ENCODE results near the gene SH3D21. TPM values are rescaled to one million over a fixed set of nuclear protein-coding genes. Genes with fewer than 3 reads are reported as not detected.

Gene SH3D21
- total RNA-seq, 4 donors from 2014 or later, result 6.0 to 26.6 (median 16.0) TPM

DNA sequence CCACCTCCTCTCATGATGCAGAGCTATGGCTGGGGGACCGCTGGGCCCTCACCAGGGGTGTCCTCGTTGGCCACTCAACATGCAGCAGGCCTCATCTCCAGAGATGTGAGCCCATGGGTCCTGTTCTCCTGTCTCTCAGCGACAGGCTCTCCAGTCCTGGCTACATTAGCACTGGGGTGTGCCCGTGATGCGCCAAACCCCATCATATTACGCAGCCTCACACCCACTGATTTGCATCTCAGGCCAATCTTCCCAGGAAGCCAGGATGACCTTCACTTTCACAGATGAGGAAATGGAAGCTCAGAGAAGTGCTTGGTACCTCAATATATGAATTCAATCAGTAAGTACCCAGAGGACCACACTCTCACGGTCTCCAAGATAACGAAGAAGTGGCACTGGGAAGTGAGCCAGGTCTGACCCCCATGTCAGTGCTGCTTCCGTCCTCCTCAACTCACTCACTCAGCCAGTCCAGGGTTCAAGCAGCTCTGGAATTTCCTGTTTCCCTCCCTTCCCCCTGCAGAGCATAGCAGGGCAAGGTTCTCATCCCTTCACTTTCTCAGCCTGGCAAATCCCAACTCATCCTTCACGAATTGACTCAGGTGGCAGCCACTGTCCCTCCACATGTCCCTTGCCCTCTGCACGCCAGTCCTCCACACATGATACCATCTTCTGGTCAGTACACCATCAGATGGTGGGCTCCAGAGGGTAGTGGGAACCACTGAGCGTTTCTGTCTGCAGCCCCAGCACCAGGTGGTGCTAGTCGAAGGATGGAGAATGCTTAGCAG is 46.1 kb downstream of the SH3D21 start:
- H3K27me3 ChIP-seq, result no peaks in the 10 kb centered on the region
- peaks cover 54% of the 10 kb centered on the region for H3K36me3 ChIP-seq
- H3K9me3 ChIP-seq, result no peaks in the 10 kb centered on the region
- peak overlapping the region; percentile 87 for H3K27ac ChIP-seq
- no peak for DNase-seq (ENCODE audit: low spot score in 2 of 2)
- WGBS, result 80% methylated on average over 13 of the region's 13 CpGs
- TF ChIP-seq EP300 (IDR thresholded peaks at IDR 0.05), result no peak
- no peak for TF ChIP-seq POLR2A (IDR thresholded peaks at IDR 0.05)
- TF ChIP-seq, protein P1, sequence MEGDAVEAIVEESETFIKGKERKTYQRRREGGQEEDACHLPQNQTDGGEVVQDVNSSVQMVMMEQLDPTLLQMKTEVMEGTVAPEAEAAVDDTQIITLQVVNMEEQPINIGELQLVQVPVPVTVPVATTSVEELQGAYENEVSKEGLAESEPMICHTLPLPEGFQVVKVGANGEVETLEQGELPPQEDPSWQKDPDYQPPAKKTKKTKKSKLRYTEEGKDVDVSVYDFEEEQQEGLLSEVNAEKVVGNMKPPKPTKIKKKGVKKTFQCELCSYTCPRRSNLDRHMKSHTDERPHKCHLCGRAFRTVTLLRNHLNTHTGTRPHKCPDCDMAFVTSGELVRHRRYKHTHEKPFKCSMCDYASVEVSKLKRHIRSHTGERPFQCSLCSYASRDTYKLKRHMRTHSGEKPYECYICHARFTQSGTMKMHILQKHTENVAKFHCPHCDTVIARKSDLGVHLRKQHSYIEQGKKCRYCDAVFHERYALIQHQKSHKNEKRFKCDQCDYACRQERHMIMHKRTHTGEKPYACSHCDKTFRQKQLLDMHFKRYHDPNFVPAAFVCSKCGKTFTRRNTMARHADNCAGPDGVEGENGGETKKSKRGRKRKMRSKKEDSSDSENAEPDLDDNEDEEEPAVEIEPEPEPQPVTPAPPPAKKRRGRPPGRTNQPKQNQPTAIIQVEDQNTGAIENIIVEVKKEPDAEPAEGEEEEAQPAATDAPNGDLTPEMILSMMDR (IDR thresholded peaks at IDR 0.05), result no peak
- no peak for TF ChIP-seq POLR2AphosphoS5 (IDR thresholded peaks at IDR 0.05)
- no peak overlapping the region for H3K4me3 ChIP-seq
- peaks cover 38% of the 10 kb centered on the region for H3K4me1 ChIP-seq

DNA sequence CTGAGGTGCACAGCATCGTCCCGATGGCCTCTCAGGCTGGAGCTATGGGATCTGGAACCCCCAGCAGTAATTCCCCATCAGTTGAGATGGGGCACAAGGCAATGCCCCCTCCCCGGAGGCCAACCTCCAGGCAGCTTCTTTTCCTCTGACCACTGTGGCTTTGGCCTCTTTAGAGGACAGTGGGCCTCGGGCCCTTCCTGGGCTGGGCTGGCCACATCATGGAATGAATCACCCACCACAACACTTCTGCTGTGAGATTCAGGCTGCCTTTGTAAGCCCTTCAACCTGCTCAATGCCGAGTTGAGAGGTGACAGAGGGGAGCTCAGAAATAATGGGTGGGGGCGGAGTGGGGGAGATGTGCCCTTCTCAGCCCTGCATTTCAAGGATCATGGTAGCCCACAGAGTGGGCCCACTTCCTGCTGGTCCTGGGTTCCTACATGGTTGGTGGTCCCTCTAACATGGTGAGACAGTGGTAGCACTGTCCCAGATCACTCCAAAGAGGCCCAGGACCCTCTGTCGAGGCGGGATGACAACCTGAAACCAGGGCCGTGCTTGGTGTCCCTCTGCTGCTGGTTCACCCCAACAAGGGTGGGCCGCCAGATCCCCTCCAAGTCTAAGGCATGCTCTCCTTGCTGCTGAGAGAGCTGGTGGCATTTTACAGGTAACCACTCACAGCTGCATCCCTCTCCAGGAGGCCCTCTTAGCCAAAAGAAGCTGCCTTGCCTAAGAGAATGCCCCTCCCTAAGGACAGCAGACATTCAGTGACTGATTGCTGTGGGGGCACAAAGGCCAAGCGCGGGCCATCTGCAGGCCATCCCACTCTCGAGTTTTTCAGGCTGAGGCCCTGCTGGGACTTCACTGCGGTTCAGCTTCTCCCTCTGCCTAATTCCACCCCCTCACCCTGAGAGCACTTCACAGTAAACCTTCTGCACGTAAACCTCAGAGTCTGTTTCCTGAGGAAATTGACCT is 47.0 kb downstream of the SH3D21 start:
- peaks cover 38% of the 10 kb centered on the region for H3K4me1 ChIP-seq
- DNase-seq (ENCODE audit: low spot score in 2 of 2), result no peak
- 83% methylated on average over 14 of the region's 15 CpGs for WGBS
- no peak overlapping the region for H3K4me3 ChIP-seq
- no peaks in the 10 kb centered on the region for H3K27me3 ChIP-seq
- H3K27ac ChIP-seq, result no peak overlapping the region
- H3K36me3 ChIP-seq, result peaks cover 54% of the 10 kb centered on the region
- no peaks in the 10 kb centered on the region for H3K9me3 ChIP-seq
- TF ChIP-seq EP300 (IDR thresholded peaks at IDR 0.05), result no peak
- TF ChIP-seq, protein P1 (IDR thresholded peaks at IDR 0.05), result no peak
- TF ChIP-seq POLR2A (IDR thresholded peaks at IDR 0.05), result no peak
- TF ChIP-seq POLR2AphosphoS5 (IDR thresholded peaks at IDR 0.05), result no peak

DNA sequence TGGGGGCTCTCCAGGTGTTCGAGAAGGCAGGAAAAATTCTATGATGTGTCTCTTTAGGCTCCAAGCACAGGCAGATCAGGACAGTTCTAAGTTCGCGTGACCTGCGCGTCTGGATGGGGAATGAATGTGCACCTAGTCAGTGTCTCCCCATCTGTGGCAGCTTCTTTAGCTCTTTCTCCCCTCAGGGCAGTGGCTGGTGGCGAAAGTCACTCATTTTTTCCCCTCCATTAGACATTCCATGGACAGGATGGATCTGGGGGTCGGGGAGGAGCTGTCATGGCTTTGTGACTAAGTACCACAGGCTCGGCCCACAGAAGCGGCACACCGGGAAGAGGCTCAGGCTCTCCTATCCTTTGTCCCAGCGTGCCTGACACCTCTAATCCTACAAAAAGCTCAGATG is 48.3 kb downstream of the SH3D21 start:
- H3K4me3 ChIP-seq, result no peak overlapping the region
- peaks cover 61% of the 10 kb centered on the region for H3K36me3 ChIP-seq
- H3K27ac ChIP-seq, result no peak overlapping the region
- peaks cover 30% of the 10 kb centered on the region for H3K4me1 ChIP-seq
- H3K27me3 ChIP-seq, result no peaks in the 10 kb centered on the region
- TF ChIP-seq POLR2A (IDR thresholded peaks at IDR 0.05), result no peak
- TF ChIP-seq, protein P1 (IDR thresholded peaks at IDR 0.05), result no peak
- TF ChIP-seq EP300 (IDR thresholded peaks at IDR 0.05), result no peak
- TF ChIP-seq POLR2AphosphoS5 (IDR thresholded peaks at IDR 0.05), result no peak
- DNase-seq (ENCODE audit: low spot score in 2 of 2), result no peak
- no peaks in the 10 kb centered on the region for H3K9me3 ChIP-seq
- 96% methylated on average over 11 of the region's 11 CpGs for WGBS

DNA sequence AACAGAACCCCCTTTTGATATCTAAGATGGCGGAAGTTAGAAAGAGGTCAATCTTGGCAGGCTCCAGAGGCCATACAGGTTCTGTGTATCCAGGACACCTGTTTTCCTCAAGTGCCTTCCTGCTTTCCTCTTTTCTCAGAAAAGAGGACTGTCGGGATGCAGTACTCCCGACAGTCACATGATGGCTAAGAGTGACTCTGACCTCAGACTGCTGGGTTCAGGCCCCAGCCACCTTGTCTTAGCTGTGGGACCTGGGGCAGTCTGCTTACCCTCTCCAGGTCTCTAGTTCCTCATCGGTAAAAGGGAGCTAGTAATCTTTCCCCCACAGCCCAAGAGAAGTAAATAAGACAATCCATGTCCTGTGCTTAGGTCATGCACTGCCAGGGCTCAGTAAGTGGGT is 49.6 kb downstream of the SH3D21 start:
- Histone ChIP-seq H3K27me3 (no peaks in the 10 kb centered on the region), H3K27ac (no peak overlapping the region), H3K4me3 (no peak overlapping the region), H3K9me3 (no peaks in the 10 kb centered on the region), H3K4me1 (peaks cover 17% of the 10 kb centered on the region), H3K36me3 (peaks cover 64% of the 10 kb centered on the region)
- TF ChIP-seq POLR2A (IDR thresholded peaks at IDR 0.05) (no peak), EP300 (IDR thresholded peaks at IDR 0.05) (no peak)
- 68% methylated on average over 4 of the region's 4 CpGs for WGBS
- no peak for DNase-seq (ENCODE audit: low spot score in 2 of 2)

DNA sequence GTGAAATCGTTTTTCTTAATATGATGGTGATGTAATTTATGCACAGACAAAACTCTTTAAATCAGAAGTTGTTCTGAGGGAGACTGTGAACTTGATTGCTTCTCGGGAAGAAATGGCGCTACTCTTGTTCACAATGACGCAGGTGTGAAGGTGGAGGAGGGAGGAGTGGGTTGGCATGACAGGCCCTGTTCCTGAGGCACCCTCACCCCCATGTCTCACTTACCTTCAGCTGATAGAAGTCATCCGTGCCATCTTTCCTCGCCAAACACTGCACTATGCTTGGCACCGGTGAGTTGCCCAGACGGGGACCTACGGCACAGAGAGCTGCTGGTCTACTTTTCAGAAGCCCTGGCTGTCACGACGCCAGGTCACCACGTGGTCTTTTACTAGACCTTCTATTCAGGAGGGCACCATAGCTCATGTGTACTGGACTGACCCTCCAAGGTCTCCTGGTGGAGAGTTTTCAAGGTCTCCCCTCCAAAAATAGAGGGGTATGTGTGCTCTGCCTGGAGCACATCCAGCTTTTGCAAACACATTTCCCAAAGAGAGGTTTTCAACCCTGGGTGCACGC is 52.4 kb downstream of the SH3D21 start:
- WGBS, result 91% methylated on average over 13 of the region's 13 CpGs
- Histone ChIP-seq H3K36me3 (peaks cover 76% of the 10 kb centered on the region), H3K27me3 (no peaks in the 10 kb centered on the region), H3K4me3 (no peak overlapping the region), H3K27ac (no peak overlapping the region), H3K9me3 (no peaks in the 10 kb centered on the region), H3K4me1 (no peaks in the 10 kb centered on the region)
- TF ChIP-seq POLR2AphosphoS5 (IDR thresholded peaks at IDR 0.05) (no peak), EP300 (IDR thresholded peaks at IDR 0.05) (no peak), POLR2A (IDR thresholded peaks at IDR 0.05) (no peak)
- TF ChIP-seq, protein P1 (IDR thresholded peaks at IDR 0.05), result no peak
- DNase-seq (ENCODE audit: low spot score in 2 of 2), result no peak
